HG02642 (cell line): ENCODE measurements around the gene ZNF324B.
"Not testable (repeated sequence)": the region's sequence is repeated elsewhere in the genome, so short reads cannot be mapped to it uniquely, and the experiment has no call there.

Source experiments
- ATAC-seq: cut with Tn5 transposase; IDR thresholded peaks from one replicate; pipeline ENCODE4 v1.9.1; 2021; ENCODE audit warnings: mild to moderate bottlenecking; ENCODE audit not compliant: unreplicated experiment, poor library complexity

Gene ZNF324B

GRCh38 chr19:58451358-58452101 lies at the start of gene ZNF324B:
TSS of gene ZNF324B (plus strand) at chr19:58451622. CDS start at chr19:58453702, 2,080 bp downstream.
- ATAC-seq, result peak; percentile 97

GRCh38 chr19:58401840-58402421 lies 49.5 kb upstream of the ZNF324B start:
- no peak for ATAC-seq

- not testable (repeated sequence) for ATAC-seq
These were observed 47.4 kb upstream of the ZNF324B start for GRCh38 chr19:58403920-58404478.

- no peak for ATAC-seq
These were observed 44.4 kb upstream of the ZNF324B start for GRCh38 chr19:58406818-58407657.

GRCh38 chr19:58407658-58408151 lies 43.7 kb upstream of the ZNF324B start:
- no peak for ATAC-seq

- peak; percentile 95 for ATAC-seq
These were observed 43.0 kb upstream of the ZNF324B start, which contains the start of gene ZNF584 for GRCh38 chr19:58408152-58409009. TSS of gene ZNF584 (plus strand) at chr19:58408649. CDS start at chr19:58409148, 499 bp downstream.

- ATAC-seq, result peak; percentile 16
These were observed 42.2 kb upstream of the ZNF324B start for GRCh38 chr19:58409010-58409790.

- no peak for ATAC-seq
These were observed 34.8 kb upstream of the ZNF324B start for GRCh38 chr19:58416604-58417003.

- no peak for ATAC-seq
These were observed 34.4 kb upstream of the ZNF324B start for GRCh38 chr19:58417071-58417470.

GRCh38 chr19:58428617-58429016 lies 22.8 kb upstream of the ZNF324B start:
- no peak for ATAC-seq

GRCh38 chr19:58429745-58430144 lies 21.7 kb upstream of the ZNF324B start:
- ATAC-seq, result no peak

GRCh38 chr19:58434217-58434616 lies 17.2 kb upstream of the ZNF324B start:
- ATAC-seq, result no peak

- ATAC-seq, result peak; percentile 96
These were observed 11.6 kb upstream of the ZNF324B start, which contains the start of gene ZNF132 for GRCh38 chr19:58439576-58440554. TSS of gene ZNF132 (minus strand) at chr19:58440153. CDS start at chr19:58439821, 332 bp downstream.

- ATAC-seq, result no peak
These were observed 10.9 kb upstream of the ZNF324B start for GRCh38 chr19:58440556-58440955.

- not testable (repeated sequence) for ATAC-seq
These were observed 8.4 kb upstream of the ZNF324B start for GRCh38 chr19:58442986-58443385.

GRCh38 chr19:58448860-58449259 lies 2.6 kb upstream of the ZNF324B start:
- ATAC-seq, result not testable (repeated sequence)

GRCh38 chr19:58449980-58450379 lies 1.4 kb upstream of the ZNF324B start:
- ATAC-seq, result not testable (repeated sequence)
